HepG2 (cell line): ENCODE measurements around the gene PRR36. TPM values are rescaled to one million over a fixed set of nuclear protein-coding genes. Genes with fewer than 3 reads are reported as not detected.

Experiments used
- E2F1 ChIP-seq: sonication (generic); formaldehyde crosslinking; IDR thresholded peaks from 2 replicates; pipeline ENCODE4 v1.5.0; 2020; ENCODE audit warnings: missing genetic modification reagents
- HNRNPLL ChIP-seq: fragments of 200-400 bp; formaldehyde crosslinking; IDR thresholded peaks from 2 replicates; pipeline ENCODE4 v1.6.1; 2017; ENCODE audit warnings: mild to moderate bottlenecking, low read depth, low read length; ENCODE audit not compliant: poor library complexity, severe bottlenecking
- NFAT5 ChIP-seq: sonication (generic); formaldehyde crosslinking; IDR thresholded peaks from 2 replicates; pipeline ENCODE4 v1.4.0; 2020; ENCODE audit warnings: missing genetic modification reagents
- ZMAT3 ChIP-seq: sonication (generic); formaldehyde crosslinking; conservative IDR thresholded peaks from 2 replicates; pipeline ENCODE4 v1.7.0; 2021; ENCODE audit warnings: missing genetic modification reagents
- ZNF564 ChIP-seq: sonication (generic); formaldehyde crosslinking; IDR thresholded peaks from 2 replicates; pipeline ENCODE4 v1.8.1; 2023; ENCODE audit warnings: mild to moderate bottlenecking, missing genetic modification reagents
- ZNF569 ChIP-seq: sonication (generic); formaldehyde crosslinking; IDR thresholded peaks from 2 replicates; pipeline ENCODE4 v1.5.0; 2020; ENCODE audit warnings: mild to moderate bottlenecking, missing genetic modification reagents, moderate library complexity, borderline replicate concordance
- ZNF619 ChIP-seq: sonication (generic); formaldehyde crosslinking; IDR thresholded peaks from 2 replicates; pipeline ENCODE4 v1.4.0; 2020; ENCODE audit warnings: mild to moderate bottlenecking, missing genetic modification reagents
- polyA plus RNA-seq, 8 experiments: library from polyadenylated mRNA; depleted of rRNA in 3 of 8; stranded (reverse) in 7 of 8; unstranded in 1 of 8; fragments of >200 nt; fragmentation: Illumina TruSeq in 4 of 8; extraction: Trizol in 4 of 8; gene quantifications; 2 replicates each; pipeline versions ENCODE4 v1.2.1 to v1.2.3, GENCODE V29; 2011 to 2016; ENCODE audit warnings: low read depth in 4 of 8, missing spikeins in 1 of 8, mixed read lengths in 1 of 8; ENCODE audit not compliant: insufficient read depth in 1 of 8
- total RNA-seq, 5 experiments: library from RNA; depleted of rRNA; stranded (reverse); fragments of >200 nt; fragmentation: Illumina TruSeq; extraction: Trizol; gene quantifications; 2 replicates each; pipeline ENCODE4 v1.2.3, GENCODE V29; 2016; ENCODE audit warnings: low read depth in 1 of 5
- TF ChIP-seq, protein P1 (sequence below): IDR thresholded peaks from 2 replicates; pipeline ENCODE4 v1.6.1; 2016; ENCODE audit warnings: mild to moderate bottlenecking, missing biosample characterization, missing genetic modification reagents
- TF ChIP-seq, protein P2 (sequence below): IDR thresholded peaks from 2 replicates; pipeline ENCODE4 v1.6.1; 2012; ENCODE audit warnings: low read depth, low read length, improper control_type of control experiment

PRR36 gene
- total and polyA plus RNA-seq, 2 of the 13 experiments (the other 11 are each of a cell fraction or from before 2014, with no cell fraction given): 0.07 to 0.17 TPM

DNA sequence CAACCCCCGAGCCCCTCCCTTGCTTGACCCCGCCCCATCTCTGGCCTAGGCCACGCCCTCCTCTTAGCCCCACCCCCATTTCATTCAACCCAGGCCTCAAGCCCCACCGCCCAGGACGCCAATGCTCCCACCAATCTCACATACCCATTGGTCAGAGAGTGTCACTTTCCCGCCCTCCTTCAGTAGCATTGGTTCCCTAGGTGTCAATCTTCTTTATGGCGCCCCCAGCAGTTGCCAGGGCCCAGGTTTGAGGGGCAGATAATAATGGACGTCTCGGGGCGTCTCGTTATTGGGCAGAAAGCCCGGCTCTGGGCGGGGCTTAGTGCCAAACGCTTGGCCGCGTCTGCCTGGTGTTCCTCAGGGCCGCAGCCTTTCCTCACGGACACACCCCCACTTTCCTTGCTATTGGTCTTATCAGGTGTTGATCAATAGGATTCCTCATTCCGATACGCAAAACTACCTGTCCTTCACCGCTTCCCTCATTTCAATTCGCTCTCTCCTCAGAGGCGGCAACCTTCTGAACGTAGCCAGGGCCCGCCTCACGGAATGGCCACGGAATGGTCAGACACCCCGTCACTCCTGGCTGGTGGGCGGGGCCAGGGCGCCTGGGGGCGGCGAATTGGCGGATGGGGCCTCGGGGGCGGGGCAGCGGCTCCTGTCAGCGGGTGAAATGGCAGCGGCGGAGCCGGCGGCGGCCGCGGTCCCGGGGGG, 44.5 kb downstream of the PRR36 start, which contains the start of gene EVI5L (continued):
- TF ChIP-seq E2F1: peak; percentile 80
- no peak for TF ChIP-seq NFAT5 (CRISPR knock-in tag)
- TF ChIP-seq ZNF619 (CRISPR knock-in tag): no peak
- TF ChIP-seq, protein P1, sequence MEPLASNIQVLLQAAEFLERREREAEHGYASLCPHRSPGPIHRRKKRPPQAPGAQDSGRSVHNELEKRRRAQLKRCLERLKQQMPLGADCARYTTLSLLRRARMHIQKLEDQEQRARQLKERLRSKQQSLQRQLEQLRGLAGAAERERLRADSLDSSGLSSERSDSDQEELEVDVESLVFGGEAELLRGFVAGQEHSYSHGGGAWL (CRISPR knock-in tag): 0 out of 2 replicates have a peak, but pooled peaks have one; percentile 18
- TF ChIP-seq HNRNPLL: peak; percentile 43
- no peak for TF ChIP-seq ZNF569
- TF ChIP-seq ZMAT3 (CRISPR knock-in tag): no peak
- TF ChIP-seq, protein P2, sequence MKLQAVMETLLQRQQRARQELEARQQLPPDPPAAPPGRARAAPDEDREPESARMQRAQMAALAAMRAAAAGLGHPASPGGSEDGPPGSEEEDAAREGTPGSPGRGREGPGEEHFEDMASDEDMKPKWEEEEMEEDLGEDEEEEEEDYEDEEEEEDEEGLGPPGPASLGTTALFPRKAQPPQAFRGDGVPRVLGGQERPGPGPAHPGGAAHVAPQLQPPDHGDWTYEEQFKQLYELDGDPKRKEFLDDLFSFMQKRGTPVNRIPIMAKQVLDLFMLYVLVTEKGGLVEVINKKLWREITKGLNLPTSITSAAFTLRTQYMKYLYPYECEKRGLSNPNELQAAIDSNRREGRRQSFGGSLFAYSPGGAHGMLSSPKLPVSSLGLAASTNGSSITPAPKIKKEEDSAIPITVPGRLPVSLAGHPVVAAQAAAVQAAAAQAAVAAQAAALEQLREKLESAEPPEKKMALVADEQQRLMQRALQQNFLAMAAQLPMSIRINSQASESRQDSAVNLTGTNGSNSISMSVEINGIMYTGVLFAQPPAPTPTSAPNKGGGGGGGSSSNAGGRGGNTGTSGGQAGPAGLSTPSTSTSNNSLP: no peak
- TF ChIP-seq ZNF564 (CRISPR knock-in tag): no peak
